ENCODE measurements around the gene WDFY3. TPM values are rescaled to one million over a fixed set of nuclear protein-coding genes. Genes with fewer than 3 reads are reported as not detected.

The WDFY3 gene
- total and polyA plus RNA-seq, 2 experiments from 2014 or later = 7.7 to 55.9 TPM

GRCh38 chr4:84623661-84624060 is 342.8 kb downstream of the WDFY3 start:
- Histone ChIP-seq H3K4me3 (no peak overlapping the region), H3K79me2 (no peaks in the 10 kb centered on the region), H2AFZ (no peak overlapping the region), H3K4me2 (no peak overlapping the region), H3K9me2 (replicated peaks; ENCODE audit: insufficient read depth) (no peaks in the 10 kb centered on the region), H3K36me3 (replicated peaks; ENCODE audit: insufficient read depth, low read depth) (no peaks in the 10 kb centered on the region), H3K9me3 (ENCODE audit: low read depth) (no peaks in the 10 kb centered on the region), H3K27ac (no peak overlapping the region), H3K27me3 (no peaks in the 10 kb centered on the region), H4K20me1 (ENCODE audit: insufficient read depth, poor library complexity, severe bottlenecking) (no peaks in the 10 kb centered on the region), H3K4me1 (ENCODE audit: insufficient read depth) (no peaks in the 10 kb centered on the region)
- 96% methylated on average over 11 of the region's 11 CpGs for WGBS (ENCODE audit: low lambda C conversion rate, missing lambda C conversion rate)
- TF ChIP-seq EZH2phosphoT487 (IDR thresholded peaks at IDR 0.05; ENCODE audit: low read depth, severe bottlenecking, unreplicated experiment) (no peak), CTCF (IDR thresholded peaks at IDR 0.05; ENCODE audit: poor library complexity) (no peak), EZH2 (IDR thresholded peaks at IDR 0.05; ENCODE audit: borderline replicate concordance) (no peak)
- DNase-seq (ENCODE audit: low spot score) = no peak

DNA sequence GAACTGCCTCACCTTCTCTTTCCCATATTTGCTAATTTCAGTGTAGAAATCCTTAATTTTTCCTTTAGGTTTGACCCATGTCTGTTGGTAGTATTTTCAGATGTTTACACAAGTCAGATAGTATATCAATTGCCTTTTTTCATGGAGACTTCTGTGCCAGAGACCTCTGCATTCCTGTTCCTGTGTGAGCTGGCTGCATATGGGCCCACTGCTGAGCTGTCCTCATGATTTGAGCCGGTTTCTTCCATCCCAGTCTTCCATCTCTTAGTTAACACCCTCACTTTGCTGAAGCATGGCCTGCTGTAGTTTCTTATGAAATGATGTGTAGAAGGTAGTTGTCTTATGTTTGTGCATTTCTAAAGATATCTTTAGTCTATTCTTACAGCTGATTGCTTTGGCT is 343.5 kb downstream of the WDFY3 start:
- H3K4me3 ChIP-seq = no peak overlapping the region
- H3K79me2 ChIP-seq = no peaks in the 10 kb centered on the region
- H3K9me3 ChIP-seq (ENCODE audit: low read depth) = no peaks in the 10 kb centered on the region
- H3K36me3 ChIP-seq (replicated peaks; ENCODE audit: insufficient read depth, low read depth) = no peaks in the 10 kb centered on the region
- TF ChIP-seq EZH2phosphoT487 (IDR thresholded peaks at IDR 0.05; ENCODE audit: low read depth, severe bottlenecking, unreplicated experiment) (no peak), EZH2 (IDR thresholded peaks at IDR 0.05; ENCODE audit: borderline replicate concordance) (no peak), CTCF (IDR thresholded peaks at IDR 0.05; ENCODE audit: poor library complexity) (no peak)
- no peak for DNase-seq (ENCODE audit: low spot score)
- H4K20me1 ChIP-seq (ENCODE audit: insufficient read depth, poor library complexity, severe bottlenecking) = no peaks in the 10 kb centered on the region
- H3K27ac ChIP-seq = no peak overlapping the region
- H3K9me2 ChIP-seq (replicated peaks; ENCODE audit: insufficient read depth) = no peaks in the 10 kb centered on the region
- WGBS (ENCODE audit: low lambda C conversion rate, missing lambda C conversion rate) = 74% methylated on average over 1 of the region's 1 CpG
- H3K27me3 ChIP-seq = no peaks in the 10 kb centered on the region
- no peaks in the 10 kb centered on the region for H3K4me1 ChIP-seq (ENCODE audit: insufficient read depth)
- H2AFZ ChIP-seq = no peak overlapping the region
- no peak overlapping the region for H3K4me2 ChIP-seq

Small RNA genes lying within 50 kb of the gene (small RNA-seq; reads per million reads assigned to genes)
- gene RN7SL552P (not detected), gene RNU6-469P (not detected)

Measured in hepatocyte (in vitro differentiated cells).